ENCODE results near the gene AGRP.

The AGRP gene

GRCh38 chr16:67449739-67450138 lies 33.6 kb downstream of the AGRP start:
- H3K27me3 ChIP-seq: no peaks in the 10 kb centered on the region
- H3K9me3 ChIP-seq: no peaks in the 10 kb centered on the region
- no peaks in the 10 kb centered on the region for H3K4me1 ChIP-seq (ENCODE audit: control insufficient read depth in 1 of 2, insufficient read depth in 1 of 2, low read depth in 1 of 2, low read length in 1 of 2)
- no peak overlapping the region for H3K27ac ChIP-seq
- no peak overlapping the region for H3K4me3 ChIP-seq (ENCODE audit: low read depth in 1 of 2, low read length in 1 of 2)
- H3K36me3 ChIP-seq: peaks cover 95% of the 10 kb centered on the region
- no peak for TF ChIP-seq CTCF (IDR thresholded peaks at IDR 0.05)

- Histone ChIP-seq H3K4me3 (ENCODE audit: low read depth in 1 of 2, low read length in 1 of 2) (no peak overlapping the region), H3K36me3 (peaks cover 97% of the 10 kb centered on the region), H3K9me3 (no peaks in the 10 kb centered on the region), H3K27me3 (no peaks in the 10 kb centered on the region), H3K4me1 (ENCODE audit: control insufficient read depth in 1 of 2, insufficient read depth in 1 of 2, low read depth in 1 of 2, low read length in 1 of 2) (no peaks in the 10 kb centered on the region), H3K27ac (no peak overlapping the region)
- no peak for TF ChIP-seq CTCF (IDR thresholded peaks at IDR 0.05)
These were observed 34.0 kb downstream of the AGRP start for GRCh38 chr16:67449336-67449735.

GRCh38 chr16:67448580-67448979 lies 34.8 kb downstream of the AGRP start:
- H3K27me3 ChIP-seq: no peaks in the 10 kb centered on the region
- H3K4me3 ChIP-seq (ENCODE audit: low read depth in 1 of 2, low read length in 1 of 2): no peak overlapping the region
- no peak for TF ChIP-seq CTCF (IDR thresholded peaks at IDR 0.05)
- H3K4me1 ChIP-seq (ENCODE audit: control insufficient read depth in 1 of 2, insufficient read depth in 1 of 2, low read depth in 1 of 2, low read length in 1 of 2): no peaks in the 10 kb centered on the region
- no peaks in the 10 kb centered on the region for H3K9me3 ChIP-seq
- H3K27ac ChIP-seq: no peak overlapping the region
- H3K36me3 ChIP-seq: peaks cover 100% of the 10 kb centered on the region

- Histone ChIP-seq H3K27ac (no peak overlapping the region), H3K4me1 (ENCODE audit: control insufficient read depth in 1 of 2, insufficient read depth in 1 of 2, low read depth in 1 of 2, low read length in 1 of 2) (no peaks in the 10 kb centered on the region), H3K27me3 (no peaks in the 10 kb centered on the region), H3K9me3 (no peaks in the 10 kb centered on the region), H3K36me3 (peaks cover 100% of the 10 kb centered on the region), H3K4me3 (ENCODE audit: low read depth in 1 of 2, low read length in 1 of 2) (no peak overlapping the region)
- peak; percentile 42 for TF ChIP-seq CTCF (IDR thresholded peaks at IDR 0.05)
These were observed 35.8 kb downstream of the AGRP start for GRCh38 chr16:67447508-67448076.

- Histone ChIP-seq H3K4me3 (ENCODE audit: low read depth in 1 of 2, low read length in 1 of 2) (no peak overlapping the region), H3K27ac (no peak overlapping the region), H3K4me1 (ENCODE audit: control insufficient read depth in 1 of 2, insufficient read depth in 1 of 2, low read depth in 1 of 2, low read length in 1 of 2) (no peaks in the 10 kb centered on the region), H3K27me3 (no peaks in the 10 kb centered on the region), H3K9me3 (no peaks in the 10 kb centered on the region), H3K36me3 (peaks cover 100% of the 10 kb centered on the region)
- TF ChIP-seq CTCF (IDR thresholded peaks at IDR 0.05): no peak
These were observed 36.3 kb downstream of the AGRP start for GRCh38 chr16:67446968-67447507.
